ENCODE data around the gene OR52K2.
"Not testable (repeated sequence)": the region's sequence is repeated elsewhere in the genome, so short reads cannot be mapped to it uniquely, and the experiment has no call there.

The OR52K2 gene

DNA sequence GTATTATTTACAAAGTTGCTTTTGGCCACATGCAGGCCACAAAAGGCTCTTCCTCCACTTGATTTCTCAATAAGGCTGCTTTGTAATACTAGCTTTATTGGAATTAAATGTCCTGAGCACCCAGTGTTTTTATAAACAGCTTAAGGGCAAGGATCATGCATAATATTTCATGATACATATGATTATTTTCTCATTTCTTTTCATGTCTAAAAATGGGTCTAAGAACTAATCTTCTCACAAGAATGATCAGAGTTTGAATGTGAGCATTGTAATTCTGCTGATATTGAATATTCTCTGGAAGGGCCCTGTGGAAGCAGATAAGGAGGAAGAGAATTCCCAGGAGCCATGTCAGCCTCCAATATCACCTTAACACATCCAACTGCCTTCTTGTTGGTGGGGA lies at the start of gene OR52K2:
Gene OR52K2 (plus strand): TSS at position 301 of the 400 bp plus-strand sequence. CDS start 45 bp downstream, at position 346.
- H3K27ac ChIP-seq = no peak within 1 kb of the TSS
- TF ChIP-seq, protein P1, sequence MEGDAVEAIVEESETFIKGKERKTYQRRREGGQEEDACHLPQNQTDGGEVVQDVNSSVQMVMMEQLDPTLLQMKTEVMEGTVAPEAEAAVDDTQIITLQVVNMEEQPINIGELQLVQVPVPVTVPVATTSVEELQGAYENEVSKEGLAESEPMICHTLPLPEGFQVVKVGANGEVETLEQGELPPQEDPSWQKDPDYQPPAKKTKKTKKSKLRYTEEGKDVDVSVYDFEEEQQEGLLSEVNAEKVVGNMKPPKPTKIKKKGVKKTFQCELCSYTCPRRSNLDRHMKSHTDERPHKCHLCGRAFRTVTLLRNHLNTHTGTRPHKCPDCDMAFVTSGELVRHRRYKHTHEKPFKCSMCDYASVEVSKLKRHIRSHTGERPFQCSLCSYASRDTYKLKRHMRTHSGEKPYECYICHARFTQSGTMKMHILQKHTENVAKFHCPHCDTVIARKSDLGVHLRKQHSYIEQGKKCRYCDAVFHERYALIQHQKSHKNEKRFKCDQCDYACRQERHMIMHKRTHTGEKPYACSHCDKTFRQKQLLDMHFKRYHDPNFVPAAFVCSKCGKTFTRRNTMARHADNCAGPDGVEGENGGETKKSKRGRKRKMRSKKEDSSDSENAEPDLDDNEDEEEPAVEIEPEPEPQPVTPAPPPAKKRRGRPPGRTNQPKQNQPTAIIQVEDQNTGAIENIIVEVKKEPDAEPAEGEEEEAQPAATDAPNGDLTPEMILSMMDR (conservative IDR thresholded peaks at IDR 0.05) = no peak

DNA sequence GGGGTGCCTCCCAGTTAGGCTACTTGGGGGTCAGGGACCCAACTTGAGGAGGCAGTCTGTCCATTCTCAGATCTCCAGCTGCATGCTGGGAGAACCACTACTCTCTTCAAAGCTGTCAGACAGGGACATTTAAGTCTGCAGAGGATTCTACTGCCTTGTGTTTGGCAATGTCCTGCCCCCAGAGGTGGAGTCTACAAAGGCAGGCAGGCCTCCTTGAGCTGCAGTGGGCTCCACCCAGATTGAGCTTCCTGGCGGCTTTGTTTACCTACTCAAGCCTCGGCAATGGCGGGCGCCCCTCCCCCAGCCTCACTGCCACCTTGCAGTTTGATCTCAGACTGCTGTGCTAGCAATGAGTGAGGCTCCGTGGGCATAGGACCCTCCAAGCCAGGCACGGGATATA lies 42.9 kb upstream of the OR52K2 start:
- not testable (repeated sequence) for H3K27ac ChIP-seq

DNA sequence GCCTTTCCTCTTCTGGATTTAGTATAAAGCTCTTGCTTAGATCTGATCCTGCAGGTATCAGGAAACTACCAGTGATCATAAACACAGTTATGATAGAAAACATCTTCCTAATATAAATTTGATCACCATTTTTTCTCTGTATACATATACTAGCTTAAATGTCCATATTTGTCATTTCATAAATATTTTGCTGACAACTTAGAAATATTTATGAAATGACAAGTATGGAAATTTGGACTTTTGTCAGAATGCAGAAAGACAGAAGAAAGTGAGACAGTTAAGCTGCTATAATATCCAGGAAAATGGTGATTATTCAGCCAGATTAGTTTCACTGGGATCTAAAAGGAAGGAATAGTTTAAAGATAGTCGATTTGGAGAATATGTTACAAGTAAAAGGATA lies 32.8 kb upstream of the OR52K2 start:
- no peak overlapping the region for H3K27ac ChIP-seq
- TF ChIP-seq, protein P1 (conservative IDR thresholded peaks at IDR 0.05) = no peak

DNA sequence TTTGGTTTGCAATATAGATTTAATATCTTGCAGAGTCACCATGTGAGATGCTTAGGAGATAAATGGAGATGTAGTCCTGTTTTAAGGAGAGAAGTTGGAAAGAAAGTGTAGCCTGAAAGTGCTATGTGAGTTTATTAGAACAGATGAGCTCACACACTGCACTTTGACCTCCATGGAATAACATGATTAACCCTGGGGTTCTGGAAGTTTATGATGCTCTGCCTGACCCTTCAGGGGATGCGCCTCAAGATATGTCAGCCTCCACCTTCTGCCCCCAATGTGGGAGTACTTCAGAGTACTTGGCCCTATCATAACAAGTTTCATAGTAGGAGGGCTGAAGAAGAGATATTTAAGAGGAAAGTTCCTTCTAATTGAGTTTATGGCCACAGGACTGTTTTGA lies 32.3 kb upstream of the OR52K2 start:
- no peak overlapping the region for H3K27ac ChIP-seq
- TF ChIP-seq, protein P1 (conservative IDR thresholded peaks at IDR 0.05) = no peak

DNA sequence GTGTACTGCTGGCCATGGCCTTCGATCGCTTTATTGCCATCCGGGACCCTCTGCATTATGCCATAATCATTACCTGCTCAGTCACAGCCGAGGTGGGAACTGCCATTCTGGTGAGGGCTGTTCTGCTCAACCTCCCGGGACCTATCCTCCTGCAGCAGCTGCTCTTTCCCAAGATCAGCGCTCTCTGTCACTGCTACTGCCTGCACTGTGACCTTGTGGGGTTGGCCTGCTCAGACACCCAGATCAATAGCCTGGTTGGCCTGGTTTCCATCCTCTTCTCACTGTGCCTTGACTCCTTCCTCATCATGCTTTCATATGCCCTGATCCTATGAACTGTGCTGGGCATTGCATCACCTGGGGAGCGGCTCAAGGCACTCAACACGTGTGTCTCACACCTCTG lies 30.7 kb upstream of the OR52K2 start:
- TF ChIP-seq, protein P1 (conservative IDR thresholded peaks at IDR 0.05) = no peak

DNA sequence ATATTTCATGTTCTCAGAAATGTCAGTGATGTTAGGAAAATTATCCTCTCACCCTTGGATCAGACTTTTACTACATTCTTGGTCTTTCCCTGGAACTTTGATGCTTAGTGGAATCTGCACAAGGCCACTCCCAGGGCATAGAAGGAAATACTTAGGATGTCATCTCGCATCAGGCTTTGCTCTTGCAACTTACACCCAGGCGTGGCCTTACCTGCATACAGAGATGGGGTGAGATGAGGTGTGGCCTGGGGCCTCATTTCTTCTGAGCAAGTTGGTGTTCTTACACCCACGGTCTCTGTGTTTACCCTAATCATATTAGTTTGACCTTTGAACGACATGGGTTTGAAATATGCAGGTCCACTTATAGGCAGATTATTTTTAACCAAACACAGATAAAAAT lies 19.0 kb upstream of the OR52K2 start:
- H3K27ac ChIP-seq = no peak overlapping the region
- TF ChIP-seq, protein P1 (conservative IDR thresholded peaks at IDR 0.05) = no peak

More for the DNA sequence above, 30.7 kb upstream of the OR52K2 start:
- H3K27ac ChIP-seq = no peak overlapping the region

DNA sequence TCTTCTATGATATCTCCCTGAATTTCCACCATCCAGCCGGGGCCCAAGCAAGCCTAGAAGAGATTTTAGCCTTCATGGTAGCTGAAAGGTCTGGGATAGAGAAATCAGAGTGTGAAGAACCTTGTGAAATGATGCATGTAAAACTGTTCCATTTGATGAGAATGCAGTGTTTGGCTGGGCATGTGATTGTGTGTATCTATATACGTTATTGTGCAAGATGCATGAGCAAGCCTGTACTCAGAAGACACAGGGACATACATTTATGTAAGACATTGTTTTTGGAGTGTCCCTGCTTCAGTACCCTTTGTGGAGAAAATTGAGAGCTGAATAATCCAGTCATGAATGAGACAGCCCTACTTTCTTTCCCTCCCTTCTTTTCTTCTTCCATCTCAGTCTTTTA lies 15.2 kb upstream of the OR52K2 start:
- H3K27ac ChIP-seq = no peak overlapping the region
- TF ChIP-seq, protein P1 (conservative IDR thresholded peaks at IDR 0.05) = no peak

DNA sequence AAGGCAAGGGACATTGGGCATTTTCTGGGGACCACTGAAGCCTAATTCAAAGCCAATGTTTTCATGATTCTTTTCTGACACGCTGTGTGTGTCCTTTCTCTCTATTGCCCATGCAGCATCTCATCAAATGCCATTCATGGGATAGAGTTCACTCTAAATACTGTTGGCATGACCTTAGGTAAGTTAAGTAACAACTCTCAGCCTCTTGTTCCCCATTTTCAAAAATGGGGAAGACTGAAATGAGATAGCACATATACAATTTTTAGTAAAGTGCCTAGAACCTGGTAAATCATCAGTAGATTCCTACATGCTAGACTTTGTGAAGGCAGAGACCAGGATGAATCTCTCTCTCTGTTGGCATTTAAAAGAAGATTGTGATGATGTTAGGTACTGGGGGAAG lies 12.7 kb upstream of the OR52K2 start:
- H3K27ac ChIP-seq = no peak overlapping the region
- TF ChIP-seq, protein P1 (conservative IDR thresholded peaks at IDR 0.05) = no peak
